ENCODE data around the gene SEPSECS. TPM values are rescaled to one million over a fixed set of nuclear protein-coding genes. Genes with fewer than 3 reads are reported as not detected.

Gene SEPSECS
- total and polyA plus RNA-seq, 5 donors: 2.1 to 6.4 (median 4.5) TPM

DNA sequence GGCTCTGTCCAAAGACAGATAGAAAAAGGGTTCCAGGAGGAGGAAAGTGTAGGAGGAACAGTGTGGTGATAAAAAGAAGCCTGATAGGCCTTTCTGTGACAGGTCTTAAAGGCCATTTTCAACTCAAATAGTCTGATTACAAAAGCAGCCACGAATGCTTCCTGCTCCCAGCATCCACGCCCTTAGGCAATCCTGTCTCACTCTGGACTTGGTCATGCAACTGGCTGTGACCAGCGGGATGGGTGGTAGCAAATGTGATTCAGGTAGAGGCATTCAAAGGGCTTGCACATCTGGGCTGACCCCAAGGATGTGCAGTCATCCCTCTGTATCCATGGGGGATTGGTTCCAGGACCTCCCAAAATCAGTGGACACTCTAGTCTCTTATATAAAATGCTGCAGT, 14.4 kb upstream of the SEPSECS start:
- no peak for DNase-seq
- Histone ChIP-seq H3K27ac (ENCODE audit: low read length) (no peak overlapping the region), H3K9me3 (ENCODE audit: control insufficient read depth, low read length) (no peaks in the 10 kb centered on the region), H3K4me3 (ENCODE audit: low read length) (no peak overlapping the region), H3K4me1 (ENCODE audit: control insufficient read depth, insufficient read depth, low read length) (no peaks in the 10 kb centered on the region), H3K27me3 (ENCODE audit: control insufficient read depth, insufficient read depth) (no peaks in the 10 kb centered on the region)
- 67% methylated on average over 3 of the region's 3 CpGs for WGBS
- no peak for ATAC-seq
- intact Hi-C loops (cut with DNase I): no loop called here

DNA sequence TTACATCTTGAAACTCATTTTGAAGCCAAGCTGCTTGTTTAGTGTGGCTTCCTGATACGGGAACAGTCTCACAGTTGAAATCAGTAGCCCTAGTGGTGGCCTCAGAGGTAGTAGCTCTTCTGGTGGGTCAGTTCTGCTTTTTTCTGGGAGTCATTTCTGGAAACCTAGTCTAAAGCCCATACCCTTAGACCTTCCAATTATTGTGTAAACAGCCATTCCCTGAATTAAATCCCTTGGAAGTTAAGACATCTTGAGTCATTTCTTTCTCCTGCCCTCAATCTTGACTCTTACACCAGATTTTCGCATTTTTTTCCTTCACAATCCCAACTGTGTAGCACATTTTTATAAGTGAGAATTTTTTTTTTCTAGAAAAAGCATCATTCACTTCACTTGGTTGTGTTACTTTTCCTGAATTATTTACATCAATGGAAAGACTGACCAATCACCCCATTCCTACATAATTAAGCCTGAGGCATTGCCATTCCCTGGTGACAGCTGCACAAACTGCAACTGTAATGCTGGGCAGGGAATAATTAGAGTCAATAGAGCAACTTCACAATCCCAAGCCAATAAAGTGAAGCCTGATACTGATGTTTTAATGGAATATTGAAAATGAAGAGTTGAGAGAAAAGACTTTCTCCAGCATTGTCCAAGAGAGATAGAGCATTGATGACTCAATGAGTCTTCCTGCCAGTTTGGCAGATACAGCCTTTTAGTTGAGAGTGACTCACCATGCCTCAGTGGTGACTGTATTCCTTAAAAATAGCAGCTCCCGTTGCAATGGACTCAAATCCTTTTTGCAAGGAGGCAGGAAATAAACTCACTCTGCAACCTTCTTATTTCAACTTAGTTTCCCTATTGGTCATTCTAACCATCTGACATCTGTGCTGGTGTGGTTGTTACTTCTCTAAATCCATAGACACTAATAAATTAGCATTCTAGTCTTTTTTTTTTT, 13.0 kb upstream of the SEPSECS start:
- H3K4me3 ChIP-seq (ENCODE audit: low read length): no peak overlapping the region
- intact Hi-C loops (cut with DNase I): no loop called here

DNA sequence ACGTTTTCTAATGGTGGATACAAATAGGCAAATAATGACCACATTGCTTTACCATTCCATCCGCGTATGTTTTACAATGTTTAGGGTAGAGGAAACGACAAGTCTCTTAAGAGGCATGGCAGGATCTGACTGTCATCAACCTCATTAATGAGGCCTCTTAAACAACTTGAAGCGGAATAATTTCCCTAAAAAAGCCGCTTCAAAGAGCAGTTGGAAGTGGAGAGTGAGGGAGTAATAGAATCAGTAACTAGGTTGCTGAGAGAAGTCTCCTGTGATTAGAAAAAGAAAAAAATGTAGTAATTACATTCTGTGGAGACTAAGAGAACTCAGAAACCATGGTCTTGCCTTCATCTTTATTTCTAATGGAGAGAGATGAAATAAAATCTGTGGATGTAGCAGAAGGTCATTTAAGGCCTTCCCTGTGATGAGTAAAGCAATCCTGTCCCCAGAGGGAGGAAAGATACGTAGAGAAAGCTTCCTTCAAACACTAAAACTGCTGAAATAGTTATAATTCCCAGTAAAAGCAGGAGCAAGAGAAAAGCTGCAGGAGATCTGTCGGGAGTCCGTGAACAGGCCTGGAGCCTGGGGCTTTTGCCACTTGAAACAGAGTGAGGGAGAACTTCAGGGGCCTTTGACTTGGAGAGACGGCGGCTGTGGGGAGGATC, 11.1 kb upstream of the SEPSECS start:
- no peaks in the 10 kb centered on the region for H3K9me3 ChIP-seq (ENCODE audit: control insufficient read depth, low read length)
- H3K27me3 ChIP-seq (ENCODE audit: control insufficient read depth, insufficient read depth): no peaks in the 10 kb centered on the region
- no peak overlapping the region for H3K4me3 ChIP-seq (ENCODE audit: low read length)
- DNase-seq (no peak), ATAC-seq (no peak)
- no peaks in the 10 kb centered on the region for H3K4me1 ChIP-seq (ENCODE audit: control insufficient read depth, insufficient read depth, low read length)
- no peak overlapping the region for H3K27ac ChIP-seq (ENCODE audit: low read length)
- WGBS: 81% methylated on average over 11 of the region's 11 CpGs
- intact Hi-C loops (cut with DNase I): no loop called here

More for the DNA sequence above, 13.0 kb upstream of the SEPSECS start:
- Histone ChIP-seq H3K9me3 (ENCODE audit: control insufficient read depth, low read length) (no peaks in the 10 kb centered on the region), H3K27me3 (ENCODE audit: control insufficient read depth, insufficient read depth) (no peaks in the 10 kb centered on the region), H3K27ac (ENCODE audit: low read length) (peak overlapping the region; percentile 95), H3K4me1 (ENCODE audit: control insufficient read depth, insufficient read depth, low read length) (no peaks in the 10 kb centered on the region)
- DNase-seq: peak in 1 of 3 donors; percentile 28
- ATAC-seq: peak; percentile 98
- 35% methylated on average over 3 of the region's 3 CpGs for WGBS

DNA sequence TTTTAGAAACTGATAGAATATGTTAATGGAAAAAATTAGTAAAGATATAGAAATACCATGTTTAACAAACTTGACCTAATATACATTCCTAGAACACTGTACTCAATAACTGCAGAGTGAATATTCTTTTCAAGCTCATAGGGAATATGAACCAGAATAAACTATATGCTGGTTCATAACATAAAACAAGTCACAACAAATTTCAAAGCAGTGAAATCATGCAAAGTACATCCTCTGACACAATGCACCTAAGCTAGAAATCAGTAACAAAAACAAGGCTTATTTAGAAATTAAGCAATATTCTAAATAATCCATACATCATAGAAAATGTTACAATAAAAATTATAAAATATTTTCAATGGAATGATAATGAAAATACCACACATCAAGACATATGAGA, 9.2 kb upstream of the SEPSECS start:
- no peaks in the 10 kb centered on the region for H3K9me3 ChIP-seq (ENCODE audit: control insufficient read depth, low read length)
- H3K4me1 ChIP-seq (ENCODE audit: control insufficient read depth, insufficient read depth, low read length): no peaks in the 10 kb centered on the region
- ATAC-seq (no peak), DNase-seq (no peak)
- intact Hi-C loops (cut with DNase I): no loop called here
- H3K27me3 ChIP-seq (ENCODE audit: control insufficient read depth, insufficient read depth): no peaks in the 10 kb centered on the region
- no peak overlapping the region for H3K4me3 ChIP-seq (ENCODE audit: low read length)
- no peak overlapping the region for H3K27ac ChIP-seq (ENCODE audit: low read length)

DNA sequence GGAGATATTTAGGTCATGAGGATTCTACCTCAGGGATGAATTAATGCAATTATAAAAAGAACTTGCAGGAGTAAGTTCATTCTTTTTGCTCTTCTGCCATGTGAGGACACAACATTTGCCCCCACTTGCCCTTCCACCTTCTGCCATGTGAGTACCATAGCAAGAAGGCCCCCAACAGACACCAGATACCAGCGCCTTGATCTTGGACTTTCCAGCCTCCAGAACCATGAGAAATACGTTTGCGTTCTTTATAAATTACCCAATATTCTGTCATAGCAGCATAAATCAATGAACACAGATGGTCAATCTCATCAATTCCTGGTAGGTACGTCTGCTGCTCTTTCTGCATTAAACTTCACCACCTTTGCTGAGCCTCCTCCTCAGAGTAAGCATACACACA, 5.7 kb upstream of the SEPSECS start:
- no peaks in the 10 kb centered on the region for H3K27me3 ChIP-seq (ENCODE audit: control insufficient read depth, insufficient read depth)
- H3K27ac ChIP-seq (ENCODE audit: low read length): no peak overlapping the region
- ATAC-seq: no peak
- no peak for DNase-seq
- no peak overlapping the region for H3K4me3 ChIP-seq (ENCODE audit: low read length)
- H3K4me1 ChIP-seq (ENCODE audit: control insufficient read depth, insufficient read depth, low read length): no peaks in the 10 kb centered on the region
- 90% methylated on average over 4 of the region's 4 CpGs for WGBS
- intact Hi-C loops (cut with DNase I): no loop called here
- no peaks in the 10 kb centered on the region for H3K9me3 ChIP-seq (ENCODE audit: control insufficient read depth, low read length)

DNA sequence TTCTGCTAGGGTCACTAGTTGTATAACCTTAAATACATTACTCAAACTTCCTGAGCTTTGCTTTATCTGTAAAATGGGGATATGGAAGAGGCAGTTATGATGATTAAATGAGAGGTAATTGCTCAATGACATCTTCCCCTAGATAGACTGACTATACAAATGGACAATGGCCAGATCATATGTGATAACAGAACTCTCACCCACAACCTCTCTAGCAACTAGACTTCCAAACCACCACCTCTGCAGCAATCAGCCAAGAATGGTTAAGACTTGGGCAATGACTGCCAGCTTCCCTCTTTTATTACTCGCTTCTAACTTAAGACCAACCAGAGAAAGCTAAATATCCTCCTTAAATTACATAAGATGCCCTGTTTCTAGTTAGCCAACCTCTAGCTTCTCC, 2.9 kb upstream of the SEPSECS start:
- Histone ChIP-seq H3K4me1 (ENCODE audit: control insufficient read depth, insufficient read depth, low read length) (no peaks in the 10 kb centered on the region), H3K27me3 (ENCODE audit: control insufficient read depth, insufficient read depth) (no peaks in the 10 kb centered on the region), H3K27ac (ENCODE audit: low read length) (no peak overlapping the region), H3K4me3 (ENCODE audit: low read length) (no peak overlapping the region), H3K9me3 (ENCODE audit: control insufficient read depth, low read length) (no peaks in the 10 kb centered on the region)
- 97% methylated on average over 1 of the region's 1 CpG for WGBS
- no peak for ATAC-seq
- intact Hi-C loops (cut with DNase I): no loop called here
- DNase-seq: no peak

DNA sequence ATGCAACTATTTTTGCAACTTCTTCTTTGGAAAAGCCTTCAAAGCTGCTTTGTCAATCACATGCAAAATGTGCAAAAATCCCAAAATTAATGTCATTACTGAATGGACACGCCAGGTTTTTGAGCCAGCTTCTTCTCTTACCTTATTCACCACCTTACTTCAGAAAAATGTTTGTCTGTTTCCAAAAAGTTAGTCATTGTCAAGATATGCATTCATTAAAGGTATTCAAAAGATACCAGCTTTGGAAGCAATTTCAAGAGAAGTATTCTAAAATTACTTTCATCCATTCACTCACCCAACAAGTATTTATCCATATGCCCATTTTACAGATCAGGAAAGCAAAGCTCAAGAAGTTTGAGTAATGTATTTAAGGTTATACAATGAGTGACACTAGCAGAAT, 2.3 kb upstream of the SEPSECS start:
- ATAC-seq: no peak
- no peaks in the 10 kb centered on the region for H3K9me3 ChIP-seq (ENCODE audit: control insufficient read depth, low read length)
- no peak for DNase-seq
- no peak overlapping the region for H3K27ac ChIP-seq (ENCODE audit: low read length)
- H3K4me3 ChIP-seq (ENCODE audit: low read length): no peak overlapping the region
- intact Hi-C loops (cut with DNase I): no loop called here
- no peaks in the 10 kb centered on the region for H3K4me1 ChIP-seq (ENCODE audit: control insufficient read depth, insufficient read depth, low read length)
- H3K27me3 ChIP-seq (ENCODE audit: control insufficient read depth, insufficient read depth): no peaks in the 10 kb centered on the region
- 83% methylated on average over 1 of the region's 1 CpG for WGBS

DNA sequence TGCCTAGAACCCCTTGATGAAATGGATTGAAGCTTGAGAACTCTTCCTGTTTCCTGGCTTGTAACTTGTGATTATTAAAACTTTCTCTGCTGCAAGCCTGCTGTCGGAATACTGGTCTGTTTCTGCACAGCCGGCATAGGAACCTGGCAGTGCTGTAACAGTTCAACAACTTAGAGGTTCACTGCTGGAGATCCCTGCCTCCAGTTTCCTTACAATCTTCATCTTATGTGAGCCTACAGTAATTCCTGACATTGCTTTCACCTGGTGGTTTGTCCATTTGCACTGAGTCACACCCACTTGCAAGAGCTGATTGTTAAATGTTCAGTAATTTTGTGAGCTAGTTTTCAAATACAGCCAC, 1.3 kb upstream of the SEPSECS start:
- peak overlapping the region; percentile 98 for H3K4me3 ChIP-seq (ENCODE audit: low read length)
- ATAC-seq (no peak), DNase-seq (no peak)
- H3K9me3 ChIP-seq (ENCODE audit: control insufficient read depth, low read length): no peaks in the 10 kb centered on the region
- WGBS: 44% methylated on average over 2 of the region's 2 CpGs
- intact Hi-C loops (cut with DNase I): no loop called here
- peak overlapping the region; percentile 17 for H3K27ac ChIP-seq (ENCODE audit: low read length)
- H3K27me3 ChIP-seq (ENCODE audit: control insufficient read depth, insufficient read depth): no peaks in the 10 kb centered on the region
- H3K4me1 ChIP-seq (ENCODE audit: control insufficient read depth, insufficient read depth, low read length): no peaks in the 10 kb centered on the region

DNA sequence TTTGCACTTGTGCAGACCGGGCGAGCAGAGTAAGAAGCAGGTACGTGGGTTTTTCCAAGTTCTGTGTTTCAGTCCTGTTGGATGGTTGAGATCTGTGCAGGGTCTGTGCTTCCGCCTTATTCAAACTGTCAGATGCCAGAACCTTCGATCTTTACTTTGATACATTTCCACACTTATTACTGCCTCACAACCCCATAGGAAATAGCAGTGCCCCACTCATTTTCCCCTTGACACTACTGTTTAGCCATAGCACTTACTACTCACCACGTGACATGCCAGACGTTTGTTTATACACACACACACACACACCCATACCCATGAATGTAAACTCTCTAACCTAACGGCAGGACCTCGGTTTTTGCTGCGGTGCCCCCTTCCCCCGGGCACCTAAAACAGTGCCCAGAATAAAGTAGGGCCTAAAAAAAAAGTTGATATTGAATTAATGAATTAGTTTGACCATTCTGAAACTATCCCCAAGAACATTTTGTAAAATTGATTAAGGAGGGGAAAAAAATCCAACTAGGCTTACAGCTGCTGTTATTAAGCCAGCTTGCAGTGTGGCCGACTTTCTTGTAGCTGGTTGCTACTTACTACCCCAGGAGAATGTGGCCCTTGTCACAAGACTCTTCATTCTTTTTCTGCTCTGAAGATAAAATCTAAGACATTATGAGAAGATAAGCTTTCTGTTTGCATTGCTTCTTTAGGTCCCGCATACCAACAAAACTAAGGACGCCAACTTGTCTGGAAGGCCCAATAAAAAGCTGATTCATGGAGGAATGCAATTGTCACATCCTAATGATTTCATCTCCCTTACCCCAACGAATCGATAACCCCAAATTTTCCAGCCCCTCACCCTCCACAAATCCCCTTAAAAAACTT, 704 bp upstream of the SEPSECS start:
- no peaks in the 10 kb centered on the region for H3K4me1 ChIP-seq (ENCODE audit: control insufficient read depth, insufficient read depth, low read length)
- no peak for DNase-seq
- peak overlapping the region; percentile 98 for H3K4me3 ChIP-seq (ENCODE audit: low read length)
- peak overlapping the region; percentile 89 for H3K27ac ChIP-seq (ENCODE audit: low read length)
- H3K9me3 ChIP-seq (ENCODE audit: control insufficient read depth, low read length): no peaks in the 10 kb centered on the region
- WGBS: 19% methylated on average over 16 of the region's 16 CpGs
- intact Hi-C loops (cut with DNase I): no loop called here
- no peaks in the 10 kb centered on the region for H3K27me3 ChIP-seq (ENCODE audit: control insufficient read depth, insufficient read depth)
- peak; percentile 65 to 69 for ATAC-seq

DNA sequence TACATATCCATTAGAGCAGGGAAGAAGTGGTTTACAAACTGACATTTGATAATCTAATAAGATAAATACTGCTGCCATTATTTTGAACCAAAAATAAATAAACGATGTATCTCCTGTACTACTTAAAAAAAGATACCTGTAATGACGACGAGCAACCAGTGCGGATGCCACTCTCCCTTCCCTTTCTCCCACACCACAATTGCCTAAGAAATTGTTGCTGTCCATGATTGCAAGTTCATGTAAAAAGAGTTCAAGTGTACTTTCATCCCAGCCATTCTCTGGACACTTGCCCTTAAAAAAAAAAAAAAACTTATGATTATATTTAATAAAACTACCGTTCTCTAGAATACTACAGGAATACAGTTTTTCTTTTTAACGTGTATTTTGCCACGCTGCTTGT, 1.4 kb downstream of the SEPSECS start:
- ATAC-seq (no peak), DNase-seq (no peak)
- Histone ChIP-seq H3K27ac (ENCODE audit: low read length) (no peak overlapping the region), H3K9me3 (ENCODE audit: control insufficient read depth, low read length) (no peaks in the 10 kb centered on the region), H3K4me3 (ENCODE audit: low read length) (no peak overlapping the region), H3K4me1 (ENCODE audit: control insufficient read depth, insufficient read depth, low read length) (no peaks in the 10 kb centered on the region), H3K27me3 (ENCODE audit: control insufficient read depth, insufficient read depth) (no peaks in the 10 kb centered on the region)
- intact Hi-C loops (cut with DNase I): no loop called here
- 88% methylated on average over 7 of the region's 7 CpGs for WGBS

DNA sequence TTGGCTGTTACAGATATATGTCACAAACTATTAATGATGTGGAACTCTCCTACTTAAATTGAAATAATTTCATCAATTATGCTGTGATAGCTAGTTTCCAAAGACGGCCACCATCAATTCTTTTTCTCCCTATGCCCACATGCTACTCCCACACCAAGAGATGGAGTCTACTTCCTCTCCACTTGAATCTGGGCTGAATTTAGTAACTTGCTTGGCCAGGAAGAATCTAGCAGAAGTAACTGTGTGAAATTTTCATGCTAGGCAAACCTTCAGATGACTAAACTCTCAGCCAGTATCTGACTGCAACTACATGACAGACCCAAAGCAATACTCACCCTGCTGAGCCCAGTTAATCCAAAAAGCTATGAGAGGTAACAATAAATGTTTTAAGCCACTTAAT, 3.2 kb downstream of the SEPSECS start:
- Histone ChIP-seq H3K9me3 (ENCODE audit: control insufficient read depth, low read length) (no peaks in the 10 kb centered on the region), H3K27me3 (ENCODE audit: control insufficient read depth, insufficient read depth) (no peaks in the 10 kb centered on the region)

More for the DNA sequence above, 3.2 kb downstream of the SEPSECS start:
- ATAC-seq (no peak), DNase-seq (no peak)
- intact Hi-C loops (cut with DNase I): no loop called here
- Histone ChIP-seq H3K4me1 (ENCODE audit: control insufficient read depth, insufficient read depth, low read length) (no peaks in the 10 kb centered on the region), H3K4me3 (ENCODE audit: low read length) (no peak overlapping the region), H3K27ac (ENCODE audit: low read length) (no peak overlapping the region)
- 86% methylated on average over 1 of the region's 1 CpG for WGBS

All from right cardiac atrium (tissue), 5 donors.